Mammary epithelial cell (primary cell): ENCODE data around the gene SIK2.

ENCODE experiments used
- EZH2 ChIP-seq: IDR thresholded peaks from 2 replicates; pipeline ENCODE4 v1.6.1; 2012; ENCODE audit warnings: low read length, inconsistent platforms, borderline replicate concordance
- TF ChIP-seq, protein P1 (sequence below), 2 donors: IDR thresholded peaks in 1 of 2; conservative IDR thresholded peaks in 1 of 2; 2 replicates each; pipeline ENCODE4 v1.5.1; 2011 to 2012; ENCODE audit warnings: inconsistent platforms in 2 of 2, low read length in 2 of 2, mild to moderate bottlenecking in 2 of 2, control low read depth in 1 of 2, low read depth in 1 of 2; ENCODE audit not compliant: insufficient read depth in 1 of 2; ENCODE audit errors: extremely low read depth in 1 of 2

GRCh38 chr11:111601636-111601978 is 642 bp upstream of the SIK2 start:
- TF ChIP-seq, protein P1, sequence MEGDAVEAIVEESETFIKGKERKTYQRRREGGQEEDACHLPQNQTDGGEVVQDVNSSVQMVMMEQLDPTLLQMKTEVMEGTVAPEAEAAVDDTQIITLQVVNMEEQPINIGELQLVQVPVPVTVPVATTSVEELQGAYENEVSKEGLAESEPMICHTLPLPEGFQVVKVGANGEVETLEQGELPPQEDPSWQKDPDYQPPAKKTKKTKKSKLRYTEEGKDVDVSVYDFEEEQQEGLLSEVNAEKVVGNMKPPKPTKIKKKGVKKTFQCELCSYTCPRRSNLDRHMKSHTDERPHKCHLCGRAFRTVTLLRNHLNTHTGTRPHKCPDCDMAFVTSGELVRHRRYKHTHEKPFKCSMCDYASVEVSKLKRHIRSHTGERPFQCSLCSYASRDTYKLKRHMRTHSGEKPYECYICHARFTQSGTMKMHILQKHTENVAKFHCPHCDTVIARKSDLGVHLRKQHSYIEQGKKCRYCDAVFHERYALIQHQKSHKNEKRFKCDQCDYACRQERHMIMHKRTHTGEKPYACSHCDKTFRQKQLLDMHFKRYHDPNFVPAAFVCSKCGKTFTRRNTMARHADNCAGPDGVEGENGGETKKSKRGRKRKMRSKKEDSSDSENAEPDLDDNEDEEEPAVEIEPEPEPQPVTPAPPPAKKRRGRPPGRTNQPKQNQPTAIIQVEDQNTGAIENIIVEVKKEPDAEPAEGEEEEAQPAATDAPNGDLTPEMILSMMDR (conservative IDR thresholded peaks at IDR 0.05 in 1 of 2, IDR thresholded peaks at IDR 0.05 in 1 of 2; ENCODE audit: extremely low read depth in 1 of 2, insufficient read depth in 1 of 2, low read depth in 1 of 2, low read length in 2 of 2), result no peak
- TF ChIP-seq EZH2, result no peak
